ENCODE results near the gene FNBP1L.

DNA sequence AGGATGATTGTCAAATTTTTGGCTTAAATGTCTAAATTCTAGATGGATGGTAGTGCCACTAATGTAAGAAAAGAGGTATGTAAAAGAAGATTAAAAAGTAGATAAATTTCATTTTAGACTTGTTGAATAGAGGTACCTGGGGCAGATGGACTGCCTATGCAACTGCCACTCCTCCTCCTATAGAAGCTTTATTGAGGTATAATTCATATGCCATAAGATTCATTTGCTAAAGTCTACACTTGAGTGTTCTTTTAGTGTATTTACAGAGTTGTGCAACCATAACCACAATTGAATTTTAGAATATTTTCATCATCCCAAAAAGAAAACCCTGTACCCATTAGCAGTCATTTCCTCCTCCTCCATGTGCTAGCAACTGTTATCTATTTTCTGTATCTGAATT lies 70.6 kb downstream of the FNBP1L start:
- no peak for TF ChIP-seq EZH2 (IDR thresholded peaks at IDR 0.05; ENCODE audit: borderline replicate concordance, low read length)
- TF ChIP-seq CTCF (IDR thresholded peaks at IDR 0.05; ENCODE audit: low read length), result no peak
